NCI-H774 (cell line): ENCODE results near the gene REV1.
"Not testable (repeated sequence)": the region's sequence is repeated elsewhere in the genome, so short reads cannot be mapped to it uniquely, and the experiment has no call there.

Source experiments
- DNase-seq: peaks from one replicate; lab custom pipeline; 2025; lab: John Stamatoyannopoulos, UW

The REV1 gene

GRCh38 chr2:99485824-99486223, 4.0 kb downstream of the REV1 start:
- DNase-seq: no peak

DNA sequence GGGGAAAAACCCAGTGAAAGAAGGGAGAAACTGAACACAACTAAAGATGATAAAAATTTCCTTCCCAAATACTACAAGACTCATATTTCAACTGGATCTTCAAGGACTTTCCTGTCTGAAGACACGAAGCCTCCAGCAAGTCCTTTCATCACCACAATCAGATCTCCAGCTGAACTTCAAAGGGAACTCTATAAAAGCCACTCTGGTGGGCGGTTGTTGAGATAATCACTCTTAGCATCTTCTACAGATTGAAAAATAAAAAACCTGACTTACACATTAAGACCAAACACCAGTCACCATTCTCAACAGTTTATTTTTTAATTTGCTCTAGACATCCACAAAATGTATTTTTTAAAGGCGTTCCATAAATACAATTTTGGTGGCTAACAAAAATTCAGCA, 4.4 kb downstream of the REV1 start:
- DNase-seq: no peak

- no peak for DNase-seq
Measured at GRCh38 chr2:99484205-99484604, 5.6 kb downstream of the REV1 start.

DNA sequence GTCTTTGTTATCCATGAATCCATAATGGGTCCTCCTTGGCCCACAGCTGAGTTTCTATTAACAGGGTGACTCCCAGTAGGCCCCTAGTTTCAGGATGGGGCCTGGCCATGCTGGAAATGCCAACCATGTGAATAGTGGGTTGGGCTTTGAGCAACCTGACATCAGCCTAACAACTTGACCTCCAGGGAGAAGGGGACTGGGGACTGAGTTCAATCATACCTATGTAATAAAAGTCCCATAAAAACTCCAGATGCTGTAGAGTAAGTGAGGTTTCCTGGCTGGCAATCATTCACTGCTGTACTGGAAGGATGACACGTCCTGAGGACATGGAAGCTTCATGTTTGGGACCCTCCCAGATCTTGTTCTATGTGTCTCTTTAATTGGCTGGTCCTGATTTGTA, 7.9 kb downstream of the REV1 start:
- no peak for DNase-seq

DNA sequence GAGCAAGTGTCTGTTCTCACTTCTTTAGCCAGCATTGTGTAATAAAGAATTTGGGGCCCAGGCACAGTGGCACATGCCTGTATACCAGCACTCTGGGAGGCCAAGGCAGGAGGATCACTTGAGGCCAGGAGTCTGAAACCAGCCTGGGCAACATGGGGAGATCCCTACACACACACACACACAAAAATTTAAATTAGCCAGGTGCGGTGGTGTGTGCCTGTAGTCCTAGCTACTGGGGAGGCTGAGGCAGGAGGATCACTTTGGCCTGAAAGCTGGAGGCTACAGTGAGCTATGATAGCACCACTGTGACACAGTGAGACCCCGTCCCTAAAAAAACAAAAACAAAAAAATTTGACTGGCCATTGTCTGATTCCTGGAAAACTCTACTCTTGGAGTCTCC, 8.3 kb downstream of the REV1 start:
- no peak for DNase-seq

DNA sequence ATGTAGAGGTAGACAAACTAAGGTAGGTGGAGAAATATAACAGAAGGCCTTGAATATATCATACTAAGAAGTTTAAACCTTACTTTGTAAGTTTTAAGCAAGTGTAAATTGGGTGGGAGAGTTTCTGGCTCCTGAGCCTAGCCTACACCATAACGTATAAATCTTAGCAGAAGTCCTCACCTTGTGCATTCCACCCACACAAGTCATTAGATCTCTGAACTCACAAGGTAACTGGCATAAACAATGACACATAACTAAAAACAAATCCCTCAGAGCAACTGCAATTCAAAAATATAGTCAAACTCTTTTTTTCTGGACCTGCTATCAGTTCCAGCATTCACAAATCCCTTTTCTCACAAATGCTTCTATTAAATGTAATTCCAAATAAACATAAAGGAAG, 9.4 kb downstream of the REV1 start:
- DNase-seq: no peak

DNA sequence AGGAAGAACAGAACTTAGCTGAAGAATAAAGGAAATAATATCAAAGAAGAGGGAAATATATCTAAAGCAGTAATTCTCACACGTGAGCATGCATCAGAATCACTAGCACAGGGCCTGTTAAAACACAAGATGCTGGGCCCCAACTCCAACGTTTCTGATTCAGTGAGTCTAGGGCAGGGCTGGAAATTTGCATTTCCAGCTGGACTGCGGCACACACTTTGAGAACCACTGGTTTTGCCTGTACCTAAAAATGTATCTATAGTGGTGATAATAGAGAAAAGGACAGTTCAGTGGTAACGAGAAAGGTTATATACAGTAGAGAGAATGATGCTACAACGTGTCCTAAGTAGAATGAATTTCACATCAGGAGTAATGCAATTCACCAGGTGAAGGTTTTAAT, 11.2 kb downstream of the REV1 start:
- DNase-seq: no peak

DNA sequence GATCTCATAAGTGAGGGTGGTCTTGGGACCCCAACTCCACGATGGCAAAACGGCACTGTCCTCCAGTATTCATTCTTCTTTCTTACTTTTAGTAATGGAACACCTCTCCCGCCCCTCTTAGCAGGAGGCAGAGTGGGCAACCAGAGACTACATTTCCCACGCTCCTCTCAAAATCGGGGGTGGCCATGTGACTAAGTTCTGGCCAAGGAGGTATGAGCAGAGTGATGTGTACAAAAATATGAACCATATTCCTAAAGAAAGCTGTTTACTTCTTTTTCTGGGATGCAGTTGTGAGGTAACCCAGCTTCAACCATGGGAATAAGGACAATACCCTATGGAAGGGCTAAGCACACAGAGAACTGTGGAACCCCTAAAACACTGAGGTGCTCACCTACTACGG, 12.8 kb downstream of the REV1 start:
- DNase-seq: no peak

DNA sequence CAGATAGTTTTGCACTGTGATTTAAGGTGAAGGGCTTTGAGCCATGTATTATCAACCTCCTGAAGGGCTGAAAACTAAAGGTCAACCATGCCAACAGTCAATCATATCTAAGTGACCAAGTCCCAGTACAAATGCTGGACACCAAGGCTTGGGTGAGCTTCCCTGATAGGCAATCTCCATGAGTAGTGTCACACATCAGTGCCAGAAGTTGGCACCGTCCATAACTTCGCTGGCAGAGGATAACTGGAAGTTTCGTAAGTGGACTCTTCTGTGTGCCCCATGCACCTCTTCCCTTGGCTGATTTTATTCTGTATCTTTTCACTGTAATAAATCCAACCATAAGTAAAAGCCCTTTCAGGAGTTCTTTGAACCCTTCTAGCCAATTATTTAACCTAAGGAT, 13.2 kb downstream of the REV1 start:
- DNase-seq: no peak

DNA sequence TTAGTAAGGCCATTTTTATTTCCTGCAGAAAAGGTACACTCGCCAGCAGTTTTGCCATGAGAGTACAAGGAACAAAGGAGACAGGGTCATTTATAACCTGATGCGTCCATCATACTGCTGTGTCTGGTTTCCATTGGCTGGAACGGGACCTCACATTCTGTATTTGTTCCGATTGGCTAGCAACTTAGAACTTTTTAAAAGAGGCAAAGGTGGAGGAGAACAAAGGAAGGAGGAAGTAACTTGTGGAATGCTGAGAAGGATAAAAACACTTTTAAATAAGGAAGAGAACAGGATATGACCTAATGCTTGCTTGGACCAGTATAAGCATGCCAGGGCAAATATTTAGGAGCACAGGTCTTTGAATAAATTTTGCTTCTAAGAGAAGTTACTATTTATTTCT, 14.7 kb downstream of the REV1 start:
- not testable (repeated sequence) for DNase-seq

GRCh38 chr2:99473518-99474083, 16.2 kb downstream of the REV1 start:
- no peak for DNase-seq

DNA sequence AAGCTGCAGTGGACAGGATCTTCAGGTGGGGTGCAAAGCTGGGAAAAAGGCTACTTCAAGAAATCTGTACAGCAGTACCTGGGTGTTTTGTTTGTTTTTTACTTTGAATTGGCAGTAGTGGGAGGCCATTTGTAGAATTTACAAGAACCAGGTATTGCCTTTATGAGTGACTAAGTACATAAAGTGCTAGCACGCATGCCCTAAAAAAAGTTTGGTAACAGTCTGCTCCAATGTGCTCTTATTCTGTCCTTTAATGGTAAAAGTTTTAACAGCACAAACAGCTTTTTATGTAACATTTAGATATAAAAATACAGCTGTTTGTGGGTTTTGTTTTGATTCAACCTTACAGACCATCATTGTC, 17.2 kb downstream of the REV1 start:
- DNase-seq: no peak

GRCh38 chr2:99471654-99472599, 17.9 kb downstream of the REV1 start:
- no peak for DNase-seq

GRCh38 chr2:99470957-99471356, 18.9 kb downstream of the REV1 start:
- no peak for DNase-seq

GRCh38 chr2:99470459-99470858, 19.4 kb downstream of the REV1 start:
- not testable (repeated sequence) for DNase-seq

DNA sequence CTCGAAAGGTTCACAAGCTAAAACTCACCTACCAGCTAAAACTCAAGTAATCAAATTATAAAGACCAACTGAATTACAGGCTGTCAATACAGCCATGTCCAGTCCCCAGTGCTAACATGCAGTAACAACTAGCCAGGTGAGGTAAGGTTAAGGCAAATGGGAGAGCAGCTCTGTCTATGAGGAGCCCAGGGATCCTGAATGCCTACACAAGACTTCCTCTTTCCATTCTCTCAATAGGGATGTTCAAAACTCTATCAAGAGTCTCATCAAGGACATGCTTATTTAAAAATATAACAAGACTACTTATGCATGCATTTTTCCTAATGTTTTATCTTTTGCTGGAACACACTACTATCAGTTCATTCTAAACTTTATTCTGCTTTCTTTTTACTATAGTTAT, 20.4 kb downstream of the REV1 start:
- no peak for DNase-seq

DNA sequence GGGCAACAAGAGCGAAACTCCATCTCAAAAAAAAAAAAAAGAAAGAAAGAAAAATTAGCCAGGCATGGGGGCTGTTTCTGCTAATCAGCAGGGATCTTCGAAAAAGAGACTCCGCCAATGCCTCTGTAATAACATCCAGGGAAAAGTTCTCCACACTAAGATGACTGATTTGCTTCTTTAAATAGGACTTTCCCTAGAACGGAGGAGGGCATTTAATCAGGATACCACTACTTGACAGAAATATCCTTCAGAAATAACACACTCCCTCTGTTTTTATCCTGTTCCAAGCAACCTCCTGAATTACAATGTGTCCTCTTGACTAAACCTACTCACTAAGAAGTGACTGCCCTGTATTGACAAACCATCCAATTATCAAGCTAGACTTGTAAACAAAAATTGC, 21.7 kb downstream of the REV1 start:
- DNase-seq: no peak

DNA sequence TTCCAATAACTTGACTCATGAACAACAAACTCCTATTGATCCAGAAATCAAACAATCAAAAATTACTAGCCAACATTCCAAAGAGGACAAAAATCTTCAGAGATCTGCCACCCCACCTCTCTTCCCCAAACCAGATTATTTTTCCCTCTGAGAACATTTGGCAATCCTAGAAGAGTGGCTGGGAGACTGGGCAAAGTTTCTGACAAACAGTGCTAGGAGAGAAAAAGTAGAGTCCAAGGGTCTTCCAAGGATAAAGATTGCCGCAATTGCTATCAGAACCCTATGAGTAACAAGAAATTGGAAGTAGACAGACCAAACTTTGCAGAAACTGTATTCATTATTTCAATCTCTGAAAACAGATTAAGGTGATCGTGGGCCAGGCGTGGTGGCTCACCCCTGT, 22.4 kb downstream of the REV1 start:
- DNase-seq: no peak

GRCh38 chr2:99461828-99462483, 27.9 kb downstream of the REV1 start:
- no peak for DNase-seq

DNA sequence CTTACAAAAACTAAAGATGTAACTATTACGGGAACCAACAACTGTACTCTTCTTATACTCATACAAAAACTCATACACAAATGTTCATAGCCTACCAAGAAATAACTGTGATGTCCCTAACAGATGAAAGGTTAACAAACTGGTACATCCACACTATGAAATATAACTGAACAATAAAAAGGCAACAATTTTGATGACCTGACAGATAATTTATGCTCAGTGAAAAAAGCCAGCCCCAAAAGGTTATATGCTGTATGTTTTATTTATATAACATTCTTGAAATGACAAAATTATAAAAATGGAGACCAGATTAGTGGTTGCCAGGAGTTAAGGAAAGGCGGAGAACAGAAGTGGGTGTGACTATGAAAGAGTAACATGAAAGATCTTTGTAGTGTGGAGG, 31.3 kb downstream of the REV1 start:
- DNase-seq: no peak

- DNase-seq: no peak
Measured at GRCh38 chr2:99451686-99452085, 38.1 kb downstream of the REV1 start.

- no peak for DNase-seq
Measured at GRCh38 chr2:99451280-99451679, 38.5 kb downstream of the REV1 start.

GRCh38 chr2:99450199-99450598, 39.6 kb downstream of the REV1 start:
- no peak for DNase-seq
